Stomach (tissue), 9 donors: Measurements from ENCODE around the gene ATXN3. TPM values are rescaled to one million over a fixed set of nuclear protein-coding genes. Genes with fewer than 3 reads are reported as not detected.

Experiments used
- DNase-seq, 2 donors: peaks; one replicate each; pipeline versions ENCODE4 v3.0.0 to v3.0.0-alpha.2; 2013 to 2019
- H3K27ac ChIP-seq, 5 donors: fragments of 200-600 bp in 4 of 5; sonication (generic) in 4 of 5; one replicate each; pipeline ENCODE4 v1.5.1; 2013 to 2019; ENCODE audit warnings: mild to moderate bottlenecking in 1 of 5, moderate library complexity in 1 of 5
- H3K27me3 ChIP-seq, 3 donors: fragments of 200-600 bp; sonication (generic); one replicate each; pipeline ENCODE4 v1.5.1; 2017 to 2019; ENCODE audit warnings: mixed run types in 1 of 3
- H3K36me3 ChIP-seq, 4 donors: fragments of 200-600 bp; sonication (generic); 1 replicate in 3 of 4; 2 replicates in 1 of 4; pipeline ENCODE4 v1.5.1; 2016 to 2019
- H3K4me1 ChIP-seq, 4 donors: fragments of 200-600 bp; sonication (generic); one replicate each; pipeline ENCODE4 v1.5.1; 2016 to 2019
- H3K4me3 ChIP-seq, 4 donors: fragments of 200-600 bp; sonication (generic) in 3 of 4; one replicate each; pipeline ENCODE4 v1.5.1; 2016 to 2019; ENCODE audit warnings: mild to moderate bottlenecking in 1 of 4
- H3K9me3 ChIP-seq, 4 donors: fragments of 200-600 bp; sonication (generic); one replicate each; pipeline ENCODE4 v1.5.1; 2016 to 2019
- EP300 ChIP-seq: sonication (generic); formaldehyde crosslinking; IDR thresholded peaks from one replicate; pipeline ENCODE4 v1.6.1; 2017; ENCODE audit warnings: antibody characterized with exemption
- POLR2A ChIP-seq, 4 donors: fragments of 450-650 bp; IDR thresholded peaks; one replicate each; pipeline ENCODE4 v1.6.1; 2016; ENCODE audit warnings: antibody characterized with exemption in 4 of 4, control low read depth in 2 of 4, mild to moderate bottlenecking in 1 of 4, moderate library complexity in 1 of 4
- POLR2AphosphoS5 ChIP-seq, 3 donors: sonication (generic); formaldehyde crosslinking; IDR thresholded peaks; one replicate each; pipeline ENCODE4 v1.6.1; 2016; ENCODE audit warnings: antibody characterized with exemption in 3 of 3
- WGBS, 5 donors: extraction: QIAGEN DNeasy Blood & Tissue Kit in 3 of 5; methylation state at CpG; one replicate each; pipeline versions ENCODE4 v1.1.5 to v1.1.7; 2013 to 2018; 5-methylcytosine and 5-hydroxymethylcytosine counted together
- intact Hi-C: fragments of 100-400 bp; cut with DNase I; formaldehyde crosslinking; loops from one replicate; pipeline ENCODE4 v1.15.1; 2023; ENCODE audit warnings: low total_unique reads
- polyA plus RNA-seq, 3 donors: library from polyadenylated mRNA; stranded (reverse); fragments of 200-250 nt; gene quantifications; one replicate each; pipeline ENCODE4 v1.2.3, GENCODE V29; 2013
- total RNA-seq, 5 donors: library from RNA; depleted of rRNA; stranded (reverse); fragments of >200 nt; gene quantifications; one replicate each; pipeline versions ENCODE4 v1.1.0 to v1.2.3, GENCODE V29; 2014 to 2016
- TF ChIP-seq, protein P1 (sequence below), 7 experiments: fragments of 450-650 bp in 4 of 7; fragments of 200-600 bp in 3 of 7; sonication (generic) in 3 of 7; IDR thresholded peaks; one replicate each; pipeline ENCODE4 v1.5.1; 2016 to 2019; ENCODE audit warnings: antibody characterized with exemption in 7 of 7, control low read depth in 2 of 7, mild to moderate bottlenecking in 1 of 7
- donor health status: healthy with polysubstance abuse.
- donor health status: Bipolar disorder and iron deficiency.
- donor health status: healthy.

The ATXN3 gene
- total and polyA plus RNA-seq, 8 donors = 4.5 to 229 (median 27.0) TPM

DNA sequence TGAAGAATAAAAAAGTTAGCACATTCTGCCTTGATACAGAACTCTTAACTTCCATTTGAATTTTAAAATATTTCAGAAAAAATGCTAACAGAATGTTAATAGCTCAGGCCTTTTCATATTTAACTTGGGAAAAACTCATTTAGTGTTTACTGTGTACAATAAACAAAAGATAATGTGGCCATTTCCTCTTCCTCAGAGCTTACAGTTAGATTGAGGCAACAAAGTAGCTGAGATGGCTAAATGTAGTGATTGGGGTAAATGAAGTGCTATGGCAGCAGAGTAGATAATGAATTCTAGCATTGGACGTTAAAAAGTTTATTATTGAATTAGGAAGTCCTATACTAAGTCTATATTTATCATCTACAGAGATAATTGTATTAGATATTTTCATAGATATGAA is 28.1 kb upstream of the ATXN3 start:
- WGBS, 5 donors = 19 to 50% (median 29%) methylated on average over 1 of the region's 1 CpG
- Histone ChIP-seq H3K27me3 (no peaks in the 10 kb centered on the region), H3K4me3 (no peak overlapping the region), H3K9me3 (no peaks in the 10 kb centered on the region), H3K27ac (no peak overlapping the region), H3K36me3 (peaks cover 16 to 100% (median 93%) of the 10 kb centered on the region in 4 donors), H3K4me1 (peaks cover 0 to 11% (median 5%) of the 10 kb centered on the region in 4 donors)
- TF ChIP-seq POLR2A (IDR thresholded peaks at IDR 0.05) (no peak), EP300 (no peak), POLR2AphosphoS5 (IDR thresholded peaks at IDR 0.05) (no peak)
- TF ChIP-seq, protein P1, sequence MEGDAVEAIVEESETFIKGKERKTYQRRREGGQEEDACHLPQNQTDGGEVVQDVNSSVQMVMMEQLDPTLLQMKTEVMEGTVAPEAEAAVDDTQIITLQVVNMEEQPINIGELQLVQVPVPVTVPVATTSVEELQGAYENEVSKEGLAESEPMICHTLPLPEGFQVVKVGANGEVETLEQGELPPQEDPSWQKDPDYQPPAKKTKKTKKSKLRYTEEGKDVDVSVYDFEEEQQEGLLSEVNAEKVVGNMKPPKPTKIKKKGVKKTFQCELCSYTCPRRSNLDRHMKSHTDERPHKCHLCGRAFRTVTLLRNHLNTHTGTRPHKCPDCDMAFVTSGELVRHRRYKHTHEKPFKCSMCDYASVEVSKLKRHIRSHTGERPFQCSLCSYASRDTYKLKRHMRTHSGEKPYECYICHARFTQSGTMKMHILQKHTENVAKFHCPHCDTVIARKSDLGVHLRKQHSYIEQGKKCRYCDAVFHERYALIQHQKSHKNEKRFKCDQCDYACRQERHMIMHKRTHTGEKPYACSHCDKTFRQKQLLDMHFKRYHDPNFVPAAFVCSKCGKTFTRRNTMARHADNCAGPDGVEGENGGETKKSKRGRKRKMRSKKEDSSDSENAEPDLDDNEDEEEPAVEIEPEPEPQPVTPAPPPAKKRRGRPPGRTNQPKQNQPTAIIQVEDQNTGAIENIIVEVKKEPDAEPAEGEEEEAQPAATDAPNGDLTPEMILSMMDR (IDR thresholded peaks at IDR 0.05) = no peak
- DNase-seq = no peak
- intact Hi-C loops = no loop called here

DNA sequence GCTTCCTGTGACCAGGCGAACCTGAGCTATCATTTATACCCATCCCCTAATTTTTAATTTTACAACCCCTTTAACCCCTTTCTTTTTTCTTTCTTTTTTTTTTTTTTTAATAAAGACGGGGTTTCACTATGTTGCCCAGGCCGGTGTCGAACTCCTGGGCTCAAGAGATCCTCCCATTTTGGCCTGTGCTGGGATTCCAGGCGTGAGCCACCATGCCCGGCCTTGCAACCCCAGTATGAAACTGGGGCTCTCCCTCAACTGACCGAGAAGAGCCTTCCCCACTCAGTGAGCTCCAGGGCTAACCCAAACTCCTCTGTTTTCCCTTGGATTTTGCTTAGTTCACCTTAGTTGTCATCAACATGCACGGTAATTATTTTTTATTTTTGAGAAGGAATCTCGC is 16.4 kb upstream of the ATXN3 start:
- intact Hi-C loops = no loop called here
- H3K4me1 ChIP-seq = peaks cover 26 to 71% (median 44%) of the 10 kb centered on the region in 4 donors

GRCh38 chr14:92122351-92122677 is 15.9 kb upstream of the ATXN3 start:
- intact Hi-C loops = no loop called here
- H3K27me3 ChIP-seq = no peaks in the 10 kb centered on the region
- H3K4me1 ChIP-seq = peaks cover 26 to 75% (median 46%) of the 10 kb centered on the region in 4 donors
- DNase-seq = peak in 1 of 2 donors; percentile 70
- H3K4me3 ChIP-seq = peak overlapping the region; percentile 82 to 93 (median 89)
- H3K9me3 ChIP-seq = no peaks in the 10 kb centered on the region
- peak overlapping the region; percentile 92 to 98 (median 94) for H3K27ac ChIP-seq
- H3K36me3 ChIP-seq = peaks cover 0 to 35% (median 23%) of the 10 kb centered on the region in 4 donors
- WGBS, 5 donors = 0 to 1% (median 0%) methylated on average over 22 of the region's 22 CpGs
- no peak for TF ChIP-seq POLR2A (IDR thresholded peaks at IDR 0.05)
- TF ChIP-seq EP300 = no peak
- TF ChIP-seq POLR2AphosphoS5 (IDR thresholded peaks at IDR 0.05) = no peak
- TF ChIP-seq, protein P1 (IDR thresholded peaks at IDR 0.05) = no peak

More for the DNA sequence above, 16.4 kb upstream of the ATXN3 start:
- WGBS, 5 donors = 35 to 42% (median 37%) methylated on average over 9 of the region's 9 CpGs
- Histone ChIP-seq H3K4me3 (peak overlapping the region; percentile 82 to 93 (median 89)), H3K9me3 (no peaks in the 10 kb centered on the region), H3K27ac (peak overlapping the region in 4 of 5 donors; percentile 92 to 98 (median 95)), H3K36me3 (peaks cover 0 to 35% (median 21%) of the 10 kb centered on the region in 4 donors), H3K27me3 (no peaks in the 10 kb centered on the region)
- TF ChIP-seq POLR2AphosphoS5 (IDR thresholded peaks at IDR 0.05) (no peak), POLR2A (IDR thresholded peaks at IDR 0.05) (no peak), EP300 (no peak)
- TF ChIP-seq, protein P1 (IDR thresholded peaks at IDR 0.05) = no peak
- no peak for DNase-seq

DNA sequence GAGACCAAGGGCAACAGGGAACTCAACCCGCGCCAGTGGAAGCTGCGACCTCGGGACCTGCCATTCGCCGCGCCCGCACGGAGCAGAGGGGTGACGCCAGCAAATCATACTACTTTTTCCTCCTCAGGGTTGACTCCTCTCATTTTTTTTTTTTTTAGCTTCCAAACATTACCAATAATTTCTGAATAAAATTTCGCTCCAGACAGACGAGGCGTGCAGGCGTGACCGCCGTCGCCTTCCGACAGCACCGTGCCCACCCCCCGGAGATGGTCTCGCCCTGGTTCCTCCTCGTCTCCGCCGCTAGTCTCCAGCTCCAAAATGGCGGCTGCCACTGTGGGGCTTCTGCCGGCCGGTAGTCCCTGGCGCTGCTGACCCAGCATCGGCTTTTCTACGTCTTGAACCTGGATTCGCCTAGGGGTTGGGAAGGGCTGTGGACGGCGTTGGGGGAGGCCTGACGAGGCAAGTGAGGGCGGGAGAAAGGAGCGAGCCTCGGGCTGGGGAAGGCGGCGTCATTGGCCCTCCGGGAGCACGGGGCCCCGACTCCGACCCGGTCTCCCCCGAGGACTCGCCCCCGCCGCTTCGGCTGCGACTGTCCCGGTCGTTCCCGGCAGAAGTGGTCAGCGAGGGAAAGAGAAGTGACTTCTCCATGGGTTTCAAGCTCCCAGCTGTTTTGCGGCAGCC is 15.4 kb upstream of the ATXN3 start, which contains the start of the genes CPSF2 and NDUFB1:
CPSF2 (plus strand) TSS at position 300 of the 681 bp plus-strand sequence. CDS start 9,016 bp downstream, outside the sequence.
NDUFB1 (minus strand) TSS at position 37 of the 681 bp plus-strand sequence. CDS start 4,069 bp downstream, outside the sequence.
- peak; percentile 40 to 74 (median 60) for TF ChIP-seq POLR2AphosphoS5 (IDR thresholded peaks at IDR 0.05)
- TF ChIP-seq EP300 = no peak
- TF ChIP-seq, protein P1 (IDR thresholded peaks at IDR 0.05) = peak in 1 of 7 experiments; percentile 29
- peak in 1 of 4 donors; percentile 49 for TF ChIP-seq POLR2A (IDR thresholded peaks at IDR 0.05)
- intact Hi-C loops = no loop called here

More for the DNA sequence above, 15.4 kb upstream of the ATXN3 start, which contains the start of the genes CPSF2 and NDUFB1:
- Histone ChIP-seq H3K27ac (peak within 1 kb of the TSS; percentile 92 to 98 (median 94)), H3K9me3 (no peaks in the 10 kb centered on the region), H3K4me3 (peak within 1 kb of the TSS; percentile 82 to 93 (median 89)), H3K36me3 (peaks cover 0 to 36% (median 25%) of the 10 kb centered on the region in 4 donors), H3K4me1 (peaks cover 26 to 78% (median 47%) of the 10 kb centered on the region in 4 donors), H3K27me3 (no peaks in the 10 kb centered on the region)
- peak; percentile 82 to 95 for DNase-seq
- 0 to 1% (median 0%) methylated on average over 52 to 55 of the region's 55 CpGs for WGBS, 5 donors
